Measurements from ENCODE around the gene STKLD1. TPM values are rescaled to one million over a fixed set of nuclear protein-coding genes. Genes with fewer than 3 reads are reported as not detected.

Gene STKLD1
- total RNA-seq, 1 experiment from 2014 or later, result 0.94 TPM

- Mint-ChIP-seq H3K36me3 (ENCODE audit: insufficient read depth, unreplicated experiment) (peaks cover 5% of the 10 kb centered on the region), H3K9me3 (ENCODE audit: low read depth, unreplicated experiment) (no peaks in the 10 kb centered on the region), H3K4me3 (ENCODE audit: low read depth, unreplicated experiment) (no peak overlapping the region), H3K4me1 (ENCODE audit: low read depth, unreplicated experiment) (no peaks in the 10 kb centered on the region), H3K27me3 (ENCODE audit: unreplicated experiment) (no peaks in the 10 kb centered on the region), H3K27ac (ENCODE audit: unreplicated experiment) (no peak overlapping the region)
- intact Hi-C loops (cut with micrococcal nuclease; ENCODE audit: unreplicated experiment), result no loop called here
- TF ChIP-seq CTCF (IDR thresholded peaks at IDR 0.05; ENCODE audit: unreplicated experiment), result no peak
- CTCF ChIA-PET, result no interaction called here
- BruUV-seq (replicated peaks), result no TSS peak
- DNase-seq, result no peak
Observed at GRCh38 chr9:133433351-133433843, 57.2 kb downstream of the STKLD1 start.

GRCh38 chr9:133436681-133437080, 60.5 kb downstream of the STKLD1 start:
- intact Hi-C loops (cut with micrococcal nuclease; ENCODE audit: unreplicated experiment), result no loop called here

GRCh38 chr9:133437753-133438531, 61.8 kb downstream of the STKLD1 start:
- intact Hi-C loops (cut with micrococcal nuclease; ENCODE audit: unreplicated experiment), result no loop called here
- Mint-ChIP-seq H3K4me3 (ENCODE audit: low read depth, unreplicated experiment) (no peak overlapping the region), H3K27me3 (ENCODE audit: unreplicated experiment) (no peaks in the 10 kb centered on the region), H3K4me1 (ENCODE audit: low read depth, unreplicated experiment) (no peaks in the 10 kb centered on the region), H3K36me3 (ENCODE audit: insufficient read depth, unreplicated experiment) (no peaks in the 10 kb centered on the region), H3K27ac (ENCODE audit: unreplicated experiment) (no peak overlapping the region), H3K9me3 (ENCODE audit: low read depth, unreplicated experiment) (no peaks in the 10 kb centered on the region)
- no TSS peak for BruUV-seq (replicated peaks)
- TF ChIP-seq CTCF (IDR thresholded peaks at IDR 0.05; ENCODE audit: unreplicated experiment), result no peak
- CTCF ChIA-PET, result interaction anchor here (0.6 kb wide), 1 partner anchor 21 kb away, joined by 3 read pairs; no protein-coding TSS in a partner anchor
- no peak for DNase-seq

More at GRCh38 chr9:133436681-133437080, 60.5 kb downstream of the STKLD1 start:
- Mint-ChIP-seq H3K27me3 (ENCODE audit: unreplicated experiment) (no peaks in the 10 kb centered on the region), H3K4me3 (ENCODE audit: low read depth, unreplicated experiment) (no peak overlapping the region), H3K9me3 (ENCODE audit: low read depth, unreplicated experiment) (no peaks in the 10 kb centered on the region), H3K27ac (ENCODE audit: unreplicated experiment) (no peak overlapping the region), H3K4me1 (ENCODE audit: low read depth, unreplicated experiment) (no peaks in the 10 kb centered on the region), H3K36me3 (ENCODE audit: insufficient read depth, unreplicated experiment) (no peaks in the 10 kb centered on the region)
- no peak for TF ChIP-seq CTCF (IDR thresholded peaks at IDR 0.05; ENCODE audit: unreplicated experiment)
- no peak for DNase-seq
- CTCF ChIA-PET, result no interaction called here
- no TSS peak for BruUV-seq (replicated peaks)

- H3K9me3 Mint-ChIP-seq (ENCODE audit: low read depth, unreplicated experiment), result no peaks in the 10 kb centered on the region
- no peaks in the 10 kb centered on the region for H3K27me3 Mint-ChIP-seq (ENCODE audit: unreplicated experiment)
- no peak for DNase-seq
- BruUV-seq (replicated peaks), result no TSS peak
- no peak overlapping the region for H3K27ac Mint-ChIP-seq (ENCODE audit: unreplicated experiment)
- no peaks in the 10 kb centered on the region for H3K4me1 Mint-ChIP-seq (ENCODE audit: low read depth, unreplicated experiment)
- intact Hi-C loops (cut with micrococcal nuclease; ENCODE audit: unreplicated experiment), result no loop called here
- no peaks in the 10 kb centered on the region for H3K36me3 Mint-ChIP-seq (ENCODE audit: insufficient read depth, unreplicated experiment)
- CTCF ChIA-PET, result no interaction called here
- TF ChIP-seq CTCF (IDR thresholded peaks at IDR 0.05; ENCODE audit: unreplicated experiment), result no peak
- no peak overlapping the region for H3K4me3 Mint-ChIP-seq (ENCODE audit: low read depth, unreplicated experiment)
Observed at GRCh38 chr9:133439337-133439736, 63.2 kb downstream of the STKLD1 start.

Data from Calu3 (cell line).